ENCODE results near the gene NPAS1. TPM values are rescaled to one million over a fixed set of nuclear protein-coding genes. Genes with fewer than 3 reads are reported as not detected.
"Not testable (repeated sequence)": the region's sequence is repeated elsewhere in the genome, so short reads cannot be mapped to it uniquely, and the experiment has no call there.

The NPAS1 gene
- polyA plus RNA-seq, 6 donors from 2014 or later: 0.19 to 0.61 (median 0.40) TPM; not detected in 2

DNA sequence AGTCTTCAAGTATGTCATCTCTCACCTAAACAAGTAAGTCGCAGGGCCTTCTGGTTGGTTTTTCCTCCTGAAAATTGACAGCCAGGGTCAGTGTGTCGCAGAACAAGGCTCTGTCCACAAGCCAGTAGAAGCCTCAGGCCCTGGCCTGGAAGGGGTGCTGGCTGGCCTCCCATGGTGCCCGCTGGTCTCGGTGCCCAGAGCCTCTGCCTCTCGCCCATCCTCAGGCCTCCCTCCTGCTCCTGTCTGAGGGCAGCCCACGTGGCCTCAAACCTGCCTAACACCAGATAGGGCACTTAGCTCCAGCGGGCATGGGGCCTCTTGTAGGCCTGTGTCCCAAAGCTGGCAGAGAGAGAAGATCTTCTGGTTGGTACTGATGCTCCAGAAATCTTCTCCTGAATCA is 20.3 kb upstream of the NPAS1 start:
- Mint-ChIP-seq H3K9me3 (no peaks in the 10 kb centered on the region), H3K27me3 (no peaks in the 10 kb centered on the region), H3K27ac (peak overlapping the region in 1 of 6 donors; percentile 22), H3K4me3 (no peak overlapping the region), H3K36me3 (peaks cover 0 to 8% of the 10 kb centered on the region in 2 donors), H3K4me1 (peaks cover 7 to 16% (median 8%) of the 10 kb centered on the region in 3 donors)
- ATAC-seq (ENCODE audit: low read depth in 2 of 2) (no peak), DNase-seq (no peak)

DNA sequence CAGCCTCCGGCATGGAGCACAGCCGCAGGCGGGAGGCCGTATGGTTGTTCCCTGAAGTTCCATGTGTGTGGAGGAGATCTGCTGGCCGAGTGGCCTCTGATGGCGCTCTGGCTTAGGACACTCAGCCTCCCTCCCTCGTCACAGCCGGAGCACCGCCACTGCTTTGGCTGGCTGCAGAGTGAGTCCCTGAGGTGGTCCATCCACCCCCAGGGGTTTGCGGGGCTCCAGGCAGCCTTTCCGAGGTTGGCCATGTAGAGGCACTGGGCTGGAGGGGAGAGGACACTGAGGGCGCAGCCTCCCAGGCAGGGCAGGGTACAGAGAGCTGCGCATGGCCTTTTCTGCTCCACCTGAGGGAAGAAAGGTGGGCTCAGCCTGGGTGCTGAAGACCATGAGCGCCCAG is 19.8 kb upstream of the NPAS1 start:
- ATAC-seq (ENCODE audit: low read depth in 2 of 2): no peak
- no peak overlapping the region for H3K4me3 Mint-ChIP-seq
- peaks cover 7 to 16% (median 8%) of the 10 kb centered on the region in 3 donors for H3K4me1 Mint-ChIP-seq
- peaks cover 0 to 8% of the 10 kb centered on the region in 2 donors for H3K36me3 Mint-ChIP-seq
- no peak for DNase-seq
- no peaks in the 10 kb centered on the region for H3K9me3 Mint-ChIP-seq
- no peaks in the 10 kb centered on the region for H3K27me3 Mint-ChIP-seq
- H3K27ac Mint-ChIP-seq: no peak overlapping the region

DNA sequence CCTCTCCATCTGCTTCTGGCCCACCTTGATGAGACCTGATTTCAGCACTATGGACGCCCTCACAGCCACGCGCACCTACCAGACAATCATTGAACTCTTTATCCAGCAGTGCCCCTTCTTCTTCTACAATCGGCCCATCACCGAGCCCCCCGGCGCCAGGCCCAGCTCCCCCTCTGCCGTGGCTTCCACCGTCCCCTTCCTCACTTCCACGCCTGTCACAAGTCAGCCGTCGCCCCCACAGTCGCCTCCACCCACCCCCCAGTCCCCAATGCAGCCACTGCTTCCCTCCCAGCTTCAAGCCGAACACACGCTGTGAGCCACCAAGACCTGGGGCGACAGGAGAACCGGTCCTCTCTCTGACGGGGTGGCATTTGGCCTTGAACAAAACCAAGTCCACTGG is 19.3 kb upstream of the NPAS1 start:
- peaks cover 0 to 8% of the 10 kb centered on the region in 2 donors for H3K36me3 Mint-ChIP-seq

DNA sequence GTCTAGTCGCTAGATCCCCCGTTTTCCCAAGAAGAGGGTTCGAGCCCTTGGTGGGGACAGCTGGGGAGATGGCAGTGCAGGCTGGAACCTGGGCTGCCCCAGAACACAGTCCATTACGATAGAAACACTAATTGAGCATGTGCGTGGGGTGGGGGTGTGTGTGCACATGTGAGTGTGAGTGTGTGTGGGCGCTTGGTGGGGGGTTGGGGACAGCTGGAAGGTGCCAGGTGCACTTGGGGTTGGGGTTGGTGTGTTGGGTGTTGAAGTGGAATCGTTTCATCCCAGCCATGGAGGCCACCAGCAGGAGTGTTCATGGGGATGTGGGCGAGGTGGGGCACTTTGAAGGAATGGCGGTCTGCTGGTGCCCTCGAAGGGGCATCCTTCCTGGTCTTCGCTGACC is 18.1 kb upstream of the NPAS1 start:
- H3K27me3 Mint-ChIP-seq: no peaks in the 10 kb centered on the region
- ATAC-seq (ENCODE audit: low read depth in 2 of 2): no peak
- peaks cover 9 to 16% (median 9%) of the 10 kb centered on the region in 3 donors for H3K4me1 Mint-ChIP-seq
- no peak overlapping the region for H3K4me3 Mint-ChIP-seq
- DNase-seq: no peak
- H3K27ac Mint-ChIP-seq: no peak overlapping the region
- peaks cover 0 to 8% of the 10 kb centered on the region in 2 donors for H3K36me3 Mint-ChIP-seq
- peaks cover 0 to 4% (median 0%) of the 10 kb centered on the region in 7 donors for H3K9me3 Mint-ChIP-seq

More for the DNA sequence above, 19.3 kb upstream of the NPAS1 start:
- DNase-seq (no peak), ATAC-seq (ENCODE audit: low read depth in 2 of 2) (no peak)
- no peaks in the 10 kb centered on the region for H3K27me3 Mint-ChIP-seq
- H3K4me3 Mint-ChIP-seq: no peak overlapping the region
- no peaks in the 10 kb centered on the region for H3K9me3 Mint-ChIP-seq
- peaks cover 7 to 16% (median 8%) of the 10 kb centered on the region in 3 donors for H3K4me1 Mint-ChIP-seq
- peak overlapping the region in 1 of 6 donors; percentile 56 for H3K27ac Mint-ChIP-seq

DNA sequence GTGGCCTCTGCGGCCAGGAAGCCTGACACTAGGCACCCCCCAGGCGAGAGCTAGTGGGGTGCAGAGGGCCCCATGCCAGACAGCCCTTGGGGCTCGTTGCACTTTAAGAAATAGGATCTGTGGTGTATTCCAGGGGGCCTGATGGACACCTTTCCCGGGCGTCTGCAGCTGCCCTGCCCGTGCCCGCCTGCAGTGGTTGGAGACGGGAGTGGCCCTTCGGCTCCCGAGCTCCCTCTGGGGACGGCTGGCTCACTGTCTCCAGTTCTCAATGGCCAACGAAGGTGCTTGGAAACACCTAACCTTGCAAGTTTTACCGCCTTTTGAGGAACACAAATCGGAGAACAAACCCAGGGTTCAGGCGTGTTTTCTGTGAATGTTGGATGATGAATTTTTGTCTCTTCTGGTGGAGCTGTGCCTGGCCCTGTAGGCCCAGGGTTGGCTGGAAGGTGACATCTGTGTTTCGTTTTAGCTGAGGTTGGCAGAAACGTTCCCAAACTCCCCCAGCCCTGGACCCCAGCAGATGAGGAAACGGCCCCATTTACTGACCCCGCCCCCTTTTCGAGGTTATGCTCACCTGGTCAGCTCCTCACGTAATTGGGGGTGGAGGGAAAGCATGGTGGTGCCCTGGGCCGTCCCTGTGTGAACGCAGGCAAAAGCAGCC is 17.4 kb upstream of the NPAS1 start:
- no peak overlapping the region for H3K4me3 Mint-ChIP-seq
- DNase-seq (no peak), ATAC-seq (ENCODE audit: low read depth in 2 of 2) (no peak)
- no peak overlapping the region for H3K27ac Mint-ChIP-seq
- H3K9me3 Mint-ChIP-seq: peaks cover 0 to 4% (median 0%) of the 10 kb centered on the region in 7 donors
- H3K27me3 Mint-ChIP-seq: no peaks in the 10 kb centered on the region
- peaks cover 9 to 16% (median 12%) of the 10 kb centered on the region in 3 donors for H3K4me1 Mint-ChIP-seq
- H3K36me3 Mint-ChIP-seq: peaks cover 0 to 8% of the 10 kb centered on the region in 2 donors

DNA sequence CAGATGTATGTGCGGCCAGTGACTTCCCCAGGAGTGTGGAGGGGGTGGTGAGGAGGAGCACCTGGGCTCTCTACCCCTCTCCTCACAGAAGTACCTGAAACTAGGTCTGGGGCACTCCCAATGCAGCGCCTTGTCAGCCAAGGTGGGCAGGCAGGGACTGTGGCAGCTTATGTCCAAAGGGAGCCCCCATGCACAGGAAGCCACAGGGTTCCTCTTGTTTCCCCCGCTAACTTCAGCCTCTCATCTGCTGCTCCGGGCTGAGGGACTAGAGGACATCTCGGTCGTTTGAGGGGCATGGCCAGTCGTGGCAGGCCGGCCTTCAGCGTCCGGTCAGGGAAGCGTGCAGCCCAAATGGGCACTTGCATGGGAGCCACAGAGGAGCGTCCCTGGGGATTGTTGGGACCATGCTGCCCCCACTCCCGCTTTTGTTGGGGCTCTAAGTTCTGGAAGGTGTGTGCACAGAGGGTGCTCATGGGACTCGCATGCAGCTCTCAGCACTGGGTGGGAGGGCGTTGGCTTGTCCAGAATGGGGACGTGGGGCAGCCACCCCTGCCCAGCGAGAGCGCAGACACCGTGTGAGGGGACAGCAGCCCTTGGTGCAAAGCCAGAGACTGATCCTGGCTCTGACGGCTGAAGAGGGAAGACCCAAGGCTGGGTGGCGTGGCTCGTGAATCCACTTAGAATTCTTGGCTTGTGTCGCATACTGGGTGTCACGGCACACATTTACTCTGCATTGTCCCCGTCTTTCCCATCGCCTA is 16.6 kb upstream of the NPAS1 start:
- no peaks in the 10 kb centered on the region for H3K27me3 Mint-ChIP-seq
- peaks cover 0 to 4% (median 2%) of the 10 kb centered on the region in 7 donors for H3K9me3 Mint-ChIP-seq
- peak overlapping the region in 1 of 6 donors; percentile 38 for H3K27ac Mint-ChIP-seq
- ATAC-seq (ENCODE audit: low read depth in 2 of 2) (no peak), DNase-seq (no peak)
- H3K4me1 Mint-ChIP-seq: peaks cover 9 to 16% (median 12%) of the 10 kb centered on the region in 3 donors
- no peak overlapping the region for H3K4me3 Mint-ChIP-seq
- peaks cover 0 to 8% of the 10 kb centered on the region in 2 donors for H3K36me3 Mint-ChIP-seq

DNA sequence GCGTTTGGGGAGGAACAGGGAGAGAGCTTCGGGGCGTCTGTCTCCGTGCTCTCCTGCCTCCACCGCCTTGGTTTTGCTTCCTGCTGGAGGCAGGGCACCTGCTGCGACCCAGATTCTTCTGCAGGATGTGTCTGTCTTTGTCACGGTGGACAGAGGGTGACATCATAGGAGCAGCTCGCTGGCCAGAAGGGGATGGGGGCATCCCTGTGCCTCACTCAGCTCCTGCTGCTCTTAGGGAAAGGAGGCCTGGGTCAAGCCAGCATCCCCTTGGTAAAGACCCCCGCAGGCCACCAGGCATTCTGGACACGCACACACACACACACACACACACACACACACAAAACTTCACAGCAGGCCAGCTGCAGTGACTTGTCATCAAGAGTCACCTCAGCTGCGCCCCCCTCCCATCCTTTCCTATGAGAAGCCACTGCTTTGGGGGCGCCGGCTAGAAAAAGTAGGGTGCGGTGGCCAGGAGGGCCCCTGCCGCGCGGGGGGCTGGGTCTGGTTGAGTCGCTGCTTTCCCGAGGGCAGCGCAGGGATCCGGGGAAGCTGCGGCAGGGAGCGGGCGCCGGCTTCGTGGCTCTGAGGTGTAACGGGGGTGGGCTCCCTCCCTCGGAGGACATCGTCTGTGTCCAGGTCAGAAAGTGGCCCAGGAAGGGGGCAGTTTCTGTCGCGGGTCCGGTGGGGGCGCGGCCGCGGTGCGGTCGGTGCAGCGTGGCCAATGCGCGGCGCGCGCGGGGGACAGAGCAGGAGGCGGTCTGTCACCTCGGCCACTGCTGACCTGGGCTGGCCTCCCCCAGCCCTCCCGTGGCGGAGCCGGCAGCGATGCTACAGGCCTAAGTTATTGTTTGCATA is 15.8 kb upstream of the NPAS1 start:
- Mint-ChIP-seq H3K4me1 (peaks cover 9 to 19% (median 16%) of the 10 kb centered on the region in 3 donors), H3K36me3 (peaks cover 0 to 8% of the 10 kb centered on the region in 2 donors), H3K4me3 (no peak overlapping the region), H3K27ac (peak overlapping the region in 2 of 6 donors; percentile 56 to 61), H3K9me3 (peaks cover 0 to 4% (median 2%) of the 10 kb centered on the region in 7 donors), H3K27me3 (no peaks in the 10 kb centered on the region)
- ATAC-seq (ENCODE audit: low read depth in 2 of 2): no peak
- no peak for DNase-seq

DNA sequence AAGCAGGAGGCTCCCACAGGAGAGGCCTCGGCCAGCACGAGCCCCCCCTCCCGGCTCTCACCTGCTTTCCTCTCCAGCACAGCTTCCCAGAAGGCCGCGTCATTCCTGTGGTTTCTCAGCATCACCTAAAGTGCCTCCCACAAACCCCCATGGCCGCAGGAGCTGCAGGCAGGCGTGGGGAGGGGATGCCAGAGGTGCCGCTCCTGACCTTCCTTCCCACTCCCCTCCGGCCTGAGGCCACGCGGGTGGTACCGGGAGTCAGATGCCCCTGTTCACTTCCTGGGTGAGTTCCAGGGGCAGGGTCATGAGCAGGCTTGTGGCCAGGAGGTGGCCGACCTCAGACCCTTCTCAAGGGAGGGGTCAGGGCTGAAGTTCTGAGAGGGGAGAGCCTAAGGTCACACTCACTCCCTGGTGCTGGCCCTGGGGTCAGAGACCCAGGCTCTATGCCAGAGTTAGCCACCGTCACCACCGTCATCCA is 14.4 kb upstream of the NPAS1 start:
- H3K36me3 Mint-ChIP-seq: peaks cover 0 to 7% of the 10 kb centered on the region in 2 donors
- DNase-seq: no peak
- H3K4me3 Mint-ChIP-seq: no peak overlapping the region
- ATAC-seq (ENCODE audit: low read depth in 2 of 2): no peak
- H3K9me3 Mint-ChIP-seq: peaks cover 0 to 4% (median 2%) of the 10 kb centered on the region in 7 donors
- H3K27ac Mint-ChIP-seq: no peak overlapping the region
- H3K27me3 Mint-ChIP-seq: no peaks in the 10 kb centered on the region
- H3K4me1 Mint-ChIP-seq: peaks cover 9 to 19% (median 16%) of the 10 kb centered on the region in 3 donors

DNA sequence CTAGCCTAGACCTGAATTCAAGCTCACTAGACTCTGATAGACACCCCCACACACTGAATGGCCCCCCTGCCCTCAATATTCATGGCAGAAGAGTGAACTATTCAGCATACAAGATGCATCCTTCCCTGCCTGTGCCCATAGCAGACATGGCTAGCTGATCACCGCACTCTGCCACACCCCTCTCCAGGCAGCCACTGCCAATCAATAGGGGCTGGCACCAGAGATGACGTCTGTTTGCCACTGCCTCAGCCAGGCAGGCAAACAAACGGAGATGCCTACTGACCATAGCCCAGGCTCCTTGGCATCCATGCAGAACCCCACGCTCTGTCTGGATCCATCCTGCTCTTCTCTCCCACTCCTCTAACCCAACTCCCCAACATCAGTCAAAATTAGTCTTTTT is 13.8 kb upstream of the NPAS1 start:
- Mint-ChIP-seq H3K27ac (peak overlapping the region in 2 of 6 donors; percentile 4 to 80), H3K36me3 (peaks cover 0 to under 1% of the 10 kb centered on the region in 2 donors), H3K4me1 (peaks cover 9 to 19% (median 16%) of the 10 kb centered on the region in 3 donors), H3K9me3 (peaks cover 0 to 4% (median 2%) of the 10 kb centered on the region in 7 donors), H3K4me3 (no peak overlapping the region), H3K27me3 (no peaks in the 10 kb centered on the region)
- DNase-seq: no peak
- ATAC-seq (ENCODE audit: low read depth in 2 of 2): no peak

DNA sequence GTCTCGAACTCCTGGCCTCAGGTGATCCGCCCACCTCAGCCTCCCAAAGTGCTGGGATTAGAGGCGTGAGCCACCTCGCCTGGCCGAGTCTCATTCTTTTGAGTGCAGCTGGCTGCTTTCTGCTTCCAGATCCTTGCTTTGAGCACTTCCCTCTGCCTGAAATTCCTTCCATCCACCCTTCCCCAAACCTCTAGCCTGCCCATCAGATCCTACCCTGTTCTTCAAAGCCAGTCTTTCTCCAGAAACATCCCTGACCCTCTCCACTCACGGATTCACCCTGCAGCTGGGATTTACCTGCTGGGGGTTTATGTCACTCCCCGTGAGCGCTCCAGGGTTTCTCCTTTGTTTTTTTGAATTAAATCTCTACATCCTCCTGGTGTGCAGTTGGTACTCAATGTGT is 13.1 kb upstream of the NPAS1 start:
- no peaks in the 10 kb centered on the region for H3K36me3 Mint-ChIP-seq
- H3K4me1 Mint-ChIP-seq: peaks cover 9 to 19% (median 13%) of the 10 kb centered on the region in 3 donors
- ATAC-seq (ENCODE audit: low read depth in 2 of 2): no peak
- peak overlapping the region in 1 of 6 donors; percentile 39 for H3K27ac Mint-ChIP-seq
- H3K9me3 Mint-ChIP-seq: peaks cover 0 to 4% (median 2%) of the 10 kb centered on the region in 7 donors
- H3K27me3 Mint-ChIP-seq: no peaks in the 10 kb centered on the region
- no peak for DNase-seq
- H3K4me3 Mint-ChIP-seq: no peak overlapping the region

DNA sequence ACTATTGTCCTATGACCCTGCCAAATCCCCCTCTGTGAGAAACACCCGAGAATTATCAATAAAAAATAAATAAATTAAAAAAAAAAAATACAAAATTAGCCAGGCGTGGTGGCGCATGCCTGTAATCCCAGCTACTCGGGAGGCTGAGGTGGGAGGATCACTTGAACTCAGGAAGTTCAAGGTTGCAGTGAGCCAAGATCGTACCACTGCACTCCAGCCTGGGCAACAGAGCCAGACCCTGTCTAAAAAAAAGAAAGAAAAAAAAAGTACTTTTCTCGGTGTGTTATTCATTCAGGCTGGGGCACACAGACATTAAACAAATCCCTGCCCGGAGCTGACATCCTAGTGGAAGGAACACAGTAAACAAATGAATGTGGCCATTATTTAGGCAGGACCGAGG is 9.1 kb upstream of the NPAS1 start:
- not testable (repeated sequence) for H3K36me3 Mint-ChIP-seq; ATAC-seq (ENCODE audit: low read depth in 2 of 2); DNase-seq; H3K4me3 Mint-ChIP-seq; H3K27ac Mint-ChIP-seq; H3K9me3 Mint-ChIP-seq
- H3K4me1 Mint-ChIP-seq: peaks cover 9 to 19% (median 10%) of the 10 kb centered on the region in 3 donors
- H3K27me3 Mint-ChIP-seq: peaks cover 11 to 22% (median 13%) of the 10 kb centered on the region in 3 donors

DNA sequence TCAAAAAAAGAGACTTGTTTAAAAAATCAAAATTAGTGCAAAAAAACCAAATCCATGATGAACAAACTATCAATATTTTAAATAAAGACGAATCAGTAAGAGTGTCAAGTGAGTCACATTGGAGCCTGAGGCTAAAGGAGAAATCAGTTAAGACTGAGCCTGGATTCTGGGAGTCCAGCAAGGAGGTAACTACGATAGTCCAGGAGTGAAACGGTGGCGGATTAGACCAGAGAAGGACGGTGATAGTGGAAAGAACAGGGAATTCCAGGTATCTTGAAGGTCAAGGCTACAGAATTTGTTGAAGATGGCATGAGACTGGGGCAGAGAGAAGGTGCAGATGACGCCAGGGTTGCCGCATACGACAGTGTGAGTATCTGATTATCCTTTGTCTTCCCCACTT is 7.0 kb upstream of the NPAS1 start:
- ATAC-seq (ENCODE audit: low read depth in 2 of 2): no peak
- DNase-seq: no peak
- no peak overlapping the region for H3K27ac Mint-ChIP-seq
- no peak overlapping the region for H3K4me3 Mint-ChIP-seq
- no peaks in the 10 kb centered on the region for H3K36me3 Mint-ChIP-seq
- peaks cover 14 to 30% (median 18%) of the 10 kb centered on the region in 3 donors for H3K27me3 Mint-ChIP-seq
- H3K4me1 Mint-ChIP-seq: peaks cover 8 to 15% (median 10%) of the 10 kb centered on the region in 3 donors
- peaks cover 0 to 3% (median 0%) of the 10 kb centered on the region in 7 donors for H3K9me3 Mint-ChIP-seq

DNA sequence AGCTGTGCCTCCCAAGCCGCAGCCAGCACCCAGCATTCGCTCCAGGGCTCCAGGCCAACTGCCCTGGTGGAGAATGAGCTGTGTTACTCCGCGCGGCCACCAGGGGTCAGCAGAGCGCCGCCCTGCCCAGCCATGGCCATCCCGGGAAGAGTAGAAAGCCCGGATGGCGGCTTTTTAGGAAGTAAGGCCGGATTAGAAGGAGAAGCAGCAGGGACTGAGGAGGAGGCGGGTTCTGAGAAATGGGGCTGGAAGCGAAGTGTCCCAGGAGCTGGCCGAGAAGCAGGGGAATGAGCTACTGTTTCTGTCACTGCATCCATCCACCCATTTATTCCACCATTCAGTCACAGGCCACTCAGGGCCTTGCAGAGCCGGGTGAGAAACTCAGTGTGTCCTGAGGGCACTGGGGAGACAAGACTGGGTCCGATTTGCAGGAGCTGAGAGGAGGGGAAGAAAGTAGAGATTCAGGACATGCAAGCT is 6.6 kb upstream of the NPAS1 start:
- peaks cover 14 to 30% (median 18%) of the 10 kb centered on the region in 3 donors for H3K27me3 Mint-ChIP-seq
- peak overlapping the region in 2 of 6 donors; percentile 33 to 76 for H3K27ac Mint-ChIP-seq
- H3K36me3 Mint-ChIP-seq: no peaks in the 10 kb centered on the region
- no peaks in the 10 kb centered on the region for H3K9me3 Mint-ChIP-seq
- peak; percentile 55 to 60 for ATAC-seq (ENCODE audit: low read depth in 2 of 2)
- peaks cover 8 to 14% (median 10%) of the 10 kb centered on the region in 3 donors for H3K4me1 Mint-ChIP-seq
- peak; percentile 44 for DNase-seq
- H3K4me3 Mint-ChIP-seq: peak overlapping the region in 1 of 8 donors; percentile 12
